GM12878 (cell line): ENCODE results near the gene PRKAG2.

Experiments
- CHD1 ChIP-seq: IDR thresholded peaks from 2 replicates; pipeline ENCODE4 v1.6.1; 2012; ENCODE audit warnings: low read depth, low read length, improper control_type of control experiment
- CHD4 ChIP-seq: fragments of 200-600 bp; sonication (generic); IDR thresholded peaks from 2 replicates; pipeline ENCODE4 v1.6.1; 2016; ENCODE audit warnings: mild to moderate bottlenecking
- CTCF ChIP-seq, 3 experiments: IDR thresholded peaks in 2 of 3; conservative IDR thresholded peaks in 1 of 3; 2 replicates each; pipeline ENCODE4 v1.5.1; 2011; ENCODE audit warnings: low read depth in 3 of 3, low read length in 3 of 3, mild to moderate bottlenecking in 3 of 3, control low read depth in 2 of 3, moderate library complexity in 2 of 3, inconsistent platforms in 1 of 3, mixed read lengths in 1 of 3; ENCODE audit not compliant: control insufficient read depth in 2 of 3, insufficient read depth in 1 of 3; ENCODE audit errors: extremely low read depth in 1 of 3
- HDAC6 ChIP-seq: fragments of 200-600 bp; sonication (generic); IDR thresholded peaks from one replicate; pipeline ENCODE4 v1.8.0; 2017; ENCODE audit warnings: antibody characterized with exemption; ENCODE audit not compliant: unreplicated experiment
- PBX3 ChIP-seq: IDR thresholded peaks from 2 replicates; pipeline ENCODE4 v1.6.1; 2011; ENCODE audit warnings: mild to moderate bottlenecking, low read depth, low read length, moderate library complexity; ENCODE audit not compliant: insufficient replicate concordance

- TF ChIP-seq CTCF (IDR thresholded peaks at IDR 0.05 in 2 of 3, conservative IDR thresholded peaks at IDR 0.05 in 1 of 3; ENCODE audit: control insufficient read depth in 2 of 3, extremely low read depth in 1 of 3, insufficient read depth in 1 of 3, low read depth in 3 of 3, low read length in 3 of 3): no peak
- TF ChIP-seq CHD1: no peak
- no peak for TF ChIP-seq PBX3
- no peak for TF ChIP-seq CHD4
- no peak for TF ChIP-seq HDAC6
These were observed 145.9 kb downstream of the PRKAG2 start for GRCh38 chr7:151731022-151731441.
